CD14-positive monocyte (primary cell): Measurements from ENCODE around the gene TTC9B. TPM values are rescaled to one million over a fixed set of nuclear protein-coding genes. Genes with fewer than 3 reads are reported as not detected.
A peak's percentile ranks its signal among the peaks of the same experiment; 100 is the strongest.

ENCODE experiments used
- DNase-seq, 3 donors: peaks; one replicate each; pipeline ENCODE4 v3.0.0-alpha.2; 2011 to 2022
- H2AFZ ChIP-seq: 2 replicates; pipeline ENCODE4 v1.6.0; 2012; ENCODE audit warnings: mild to moderate bottlenecking, low read depth, low read length, inconsistent platforms; ENCODE audit not compliant: insufficient read depth, poor library complexity, severe bottlenecking
- H3K27ac ChIP-seq, 2 donors: 1 replicate in 1 of 2; 2 replicates in 1 of 2; pipeline ENCODE4 v1.5.1; 2012 to 2013; ENCODE audit warnings: low read length in 2 of 2, control low read depth in 1 of 2, inconsistent platforms in 1 of 2, low read depth in 1 of 2, mild to moderate bottlenecking in 1 of 2
- H3K27me3 ChIP-seq, 2 donors: one replicate each; pipeline versions ENCODE4 v1.6.0 to v1.6.1; 2011 to 2013; ENCODE audit warnings: low read length in 2 of 2; ENCODE audit not compliant: control insufficient read depth in 2 of 2, insufficient read depth in 2 of 2
- H3K36me3 ChIP-seq, 2 donors: replicated peaks in 1 of 2; 1 replicate in 1 of 2; 2 replicates in 1 of 2; pipeline versions ENCODE4 v1.5.1 to v1.6.1; 2012 to 2013; ENCODE audit warnings: low read length in 2 of 2, control low read depth in 1 of 2, inconsistent platforms in 1 of 2, mild to moderate bottlenecking in 1 of 2; ENCODE audit not compliant: insufficient read depth in 2 of 2, control insufficient read depth in 1 of 2
- H3K4me1 ChIP-seq, 2 donors: 1 replicate in 1 of 2; 2 replicates in 1 of 2; pipeline versions ENCODE4 v1.5.1 to v1.6.1; 2012 to 2013; ENCODE audit warnings: low read length in 2 of 2, control low read depth in 1 of 2, inconsistent platforms in 1 of 2, mild to moderate bottlenecking in 1 of 2, moderate library complexity in 1 of 2; ENCODE audit not compliant: insufficient read depth in 2 of 2, control insufficient read depth in 1 of 2
- H3K4me2 ChIP-seq: replicated peaks from 2 replicates; pipeline ENCODE3; 2012; ENCODE audit warnings: low read length, moderate library complexity, mild to moderate bottlenecking; ENCODE audit not compliant: poor library complexity, severe bottlenecking; ENCODE audit errors: extremely low read depth
- H3K4me3 ChIP-seq, 3 experiments: fragments of 200-600 bp in 1 of 3; sonication (generic) in 1 of 3; replicated peaks in 1 of 3; 1 replicate in 2 of 3; 2 replicates in 1 of 3; pipeline ENCODE4 v1.5.1; 2011 to 2013; ENCODE audit warnings: low read length in 3 of 3, mild to moderate bottlenecking in 3 of 3, control low read depth in 2 of 3, low read depth in 2 of 3, inconsistent platforms in 1 of 3, moderate library complexity in 1 of 3
- H3K79me2 ChIP-seq: 2 replicates; pipeline ENCODE4 v1.6.0; 2012; ENCODE audit warnings: mild to moderate bottlenecking, control low read depth, inconsistent platforms, low read length, moderate library complexity; ENCODE audit not compliant: insufficient read depth
- H3K9ac ChIP-seq: 2 replicates; pipeline ENCODE4 v1.6.0; 2017; ENCODE audit warnings: low read length, mild to moderate bottlenecking; ENCODE audit not compliant: insufficient read depth, poor library complexity, severe bottlenecking
- H3K9me3 ChIP-seq, 2 donors: replicated peaks in 1 of 2; 1 replicate in 1 of 2; 2 replicates in 1 of 2; pipeline versions ENCODE4 v1.5.1 to v1.6.1; 2012 to 2013; ENCODE audit warnings: low read length in 2 of 2, control low read depth in 1 of 2; ENCODE audit not compliant: control insufficient read depth in 1 of 2, insufficient read depth in 1 of 2
- H4K20me1 ChIP-seq: 2 replicates; pipeline ENCODE4 v1.6.0; 2012; ENCODE audit warnings: mild to moderate bottlenecking, low read length, control low read depth, moderate library complexity; ENCODE audit not compliant: insufficient read depth
- H3K27ac Mint-ChIP-seq, 7 donors: one replicate each; pipeline ENCODE4 v1.8.0; 2020; ENCODE audit warnings: mild to moderate bottlenecking in 7 of 7, mixed read lengths in 7 of 7, moderate library complexity in 6 of 7, inconsistent platforms in 2 of 7
- H3K27me3 Mint-ChIP-seq, 3 donors: one replicate each; pipeline ENCODE4 v1.8.0; 2021 to 2022; ENCODE audit warnings: low read depth in 3 of 3, mild to moderate bottlenecking in 3 of 3, mixed read lengths in 3 of 3, moderate library complexity in 3 of 3, inconsistent platforms in 1 of 3
- H3K36me3 Mint-ChIP-seq, 2 donors: one replicate each; pipeline ENCODE4 v1.8.0; 2020; ENCODE audit warnings: mixed read lengths in 2 of 2, inconsistent platforms in 1 of 2, mild to moderate bottlenecking in 1 of 2
- H3K4me1 Mint-ChIP-seq: one replicate; pipeline ENCODE4 v1.8.0; 2020; ENCODE audit warnings: mild to moderate bottlenecking, mixed read lengths
- H3K4me3 Mint-ChIP-seq, 2 donors: one replicate each; pipeline ENCODE4 v1.8.0; 2020; ENCODE audit warnings: mild to moderate bottlenecking in 2 of 2, mixed read lengths in 2 of 2, moderate library complexity in 1 of 2
- H3K9me3 Mint-ChIP-seq, 7 donors: one replicate each; pipeline ENCODE4 v1.8.0; 2020 to 2022; ENCODE audit warnings: mixed read lengths in 7 of 7, mild to moderate bottlenecking in 6 of 7, moderate library complexity in 6 of 7, inconsistent platforms in 2 of 7
- CTCF ChIP-seq: fragments of 200-600 bp; IDR thresholded peaks from one replicate; pipeline ENCODE4 v1.8.0; 2022; ENCODE audit warnings: antibody characterized with exemption, mild to moderate bottlenecking
- WGBS: methylation state at CpG from one replicate; pipeline ENCODE4 v1.1.5; 2013; ENCODE audit warnings: missing lambda C conversion rate; ENCODE audit not compliant: insufficient coverage; 5-methylcytosine and 5-hydroxymethylcytosine counted together
- intact Hi-C, 2 donors: fragments of 100-400 bp; cut with micrococcal nuclease; formaldehyde crosslinking; loops; one replicate each; pipeline versions ENCODE4 v1.15.0 to v1.15.1; 2023
- polyA plus RNA-seq, 3 donors: library from polyadenylated mRNA; depleted of rRNA in 1 of 3; unstranded in 2 of 3; stranded (reverse) in 1 of 3; fragments of 300-500 nt in 2 of 3; fragments of >200 nt in 1 of 3; fragmentation: Illumina TruSeq in 2 of 3; gene quantifications; 1 replicate in 2 of 3; 2 replicates in 1 of 3; pipeline ENCODE4 v1.2.3, GENCODE V29; 2012 to 2021

The TTC9B gene
- polyA plus RNA-seq, 3 donors = not detected

- Histone ChIP-seq H3K4me2 (no peak overlapping the region), H3K36me3 (peaks cover 4 to 8% of the 10 kb centered on the region in 2 donors), H3K27ac (no peak overlapping the region), H2AFZ (no peak overlapping the region), H3K27me3 (no peaks in the 10 kb centered on the region), H3K4me3 (no peak overlapping the region), H3K4me1 (no peaks in the 10 kb centered on the region), H3K9ac (no peak overlapping the region), H3K79me2 (no peaks in the 10 kb centered on the region), H4K20me1 (no peaks in the 10 kb centered on the region), H3K9me3 (no peaks in the 10 kb centered on the region)
- H3K27ac Mint-ChIP-seq = no peak overlapping the region
- no peaks in the 10 kb centered on the region for H3K9me3 Mint-ChIP-seq
- intact Hi-C loops = no loop called here
- no peak for DNase-seq
- WGBS = 100% methylated on average over 2 of the region's 9 CpGs
- H3K4me1 Mint-ChIP-seq = no peaks in the 10 kb centered on the region
- H3K27me3 Mint-ChIP-seq = no peaks in the 10 kb centered on the region
- no peak overlapping the region for H3K4me3 Mint-ChIP-seq
- H3K36me3 Mint-ChIP-seq = peaks cover 24 to 28% of the 10 kb centered on the region in 2 donors
- TF ChIP-seq CTCF = no peak
Observed at GRCh38 chr19:40200341-40201099, 17.7 kb downstream of the TTC9B start.

- Mint-ChIP-seq H3K27ac (peak overlapping the region in 2 of 7 donors; percentile 2 to 50), H3K36me3 (peaks cover 12 to 13% of the 10 kb centered on the region in 2 donors), H3K4me1 (peaks cover 8% of the 10 kb centered on the region), H3K9me3 (peaks cover 0 to 1% (median 0%) of the 10 kb centered on the region in 7 donors), H3K27me3 (peaks cover 0 to 3% (median 2%) of the 10 kb centered on the region in 3 donors), H3K4me3 (no peak overlapping the region)
- H2AFZ ChIP-seq = no peak overlapping the region
- WGBS = over 99% methylated on average over 13 of the region's 29 CpGs
- H4K20me1 ChIP-seq = no peaks in the 10 kb centered on the region
- intact Hi-C loops = no loop called here
- no peak for DNase-seq
- H3K9me3 ChIP-seq = no peaks in the 10 kb centered on the region
- no peaks in the 10 kb centered on the region for H3K79me2 ChIP-seq
- no peak overlapping the region for H3K9ac ChIP-seq
- TF ChIP-seq CTCF = no peak
- no peak overlapping the region for H3K27ac ChIP-seq
- H3K4me2 ChIP-seq = no peak overlapping the region
- no peaks in the 10 kb centered on the region for H3K4me1 ChIP-seq
- H3K27me3 ChIP-seq = no peaks in the 10 kb centered on the region
- H3K4me3 ChIP-seq = no peak overlapping the region
- peaks cover 4% of the 10 kb centered on the region in 2 donors for H3K36me3 ChIP-seq
Observed at GRCh38 chr19:40198272-40198990, 19.8 kb downstream of the TTC9B start.
